ENCODE measurements around the gene SCUBE1.

DNA sequence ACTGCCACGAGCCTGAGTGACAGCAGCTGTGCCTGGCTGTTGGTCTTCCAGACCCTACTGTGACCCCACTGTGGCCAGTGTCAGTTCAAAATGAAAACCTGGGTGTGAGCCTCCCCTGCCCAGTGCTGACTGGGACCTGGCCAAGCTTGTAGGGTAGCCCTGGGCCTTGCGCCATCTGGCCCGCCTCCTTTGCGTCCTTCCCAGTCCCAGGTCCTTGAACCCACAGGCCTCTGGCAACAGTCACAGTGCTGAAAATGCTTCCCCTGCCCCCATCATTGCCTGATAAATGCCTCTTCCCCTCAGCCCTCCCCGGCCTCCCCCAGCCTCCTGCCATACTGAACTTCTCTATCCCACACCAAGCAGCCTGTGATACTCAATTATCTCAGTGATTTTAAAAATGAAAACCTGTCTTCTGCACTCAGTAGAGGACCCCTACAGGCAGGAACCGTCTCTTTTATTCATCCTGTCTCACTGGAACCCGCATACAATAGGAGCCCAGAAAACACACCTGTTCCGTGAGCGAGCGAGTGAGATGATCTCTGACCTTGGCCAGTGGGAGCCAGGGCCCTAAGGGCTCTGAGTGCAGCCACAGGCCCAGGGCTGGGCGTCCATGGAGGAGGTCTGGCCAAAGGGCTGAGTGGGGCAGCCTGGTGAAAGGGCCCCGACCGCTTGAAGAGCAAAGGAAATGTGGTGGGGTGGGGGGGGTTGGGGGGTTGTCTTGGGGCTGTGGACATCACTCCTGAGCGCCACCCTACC, 106.6 kb downstream of the SCUBE1 start:
- TF ChIP-seq TOX (CRISPR knock-in tag; IDR thresholded peaks at IDR 0.05; ENCODE audit: borderline replicate concordance) (no peak), OSR1 (CRISPR knock-in tag; IDR thresholded peaks at IDR 0.05) (no peak), CSDC2 (CRISPR knock-in tag; IDR thresholded peaks at IDR 0.05) (no peak), TCF4 (CRISPR knock-in tag; IDR thresholded peaks at IDR 0.05; ENCODE audit: borderline replicate concordance) (no peak), ZNF8 (CRISPR knock-in tag; IDR thresholded peaks at IDR 0.05) (no peak), PPARA (CRISPR knock-in tag; IDR thresholded peaks at IDR 0.05; ENCODE audit: borderline replicate concordance) (no peak), ZFP3 (CRISPR knock-in tag; IDR thresholded peaks at IDR 0.05) (no peak)
- TF ChIP-seq, protein P1, sequence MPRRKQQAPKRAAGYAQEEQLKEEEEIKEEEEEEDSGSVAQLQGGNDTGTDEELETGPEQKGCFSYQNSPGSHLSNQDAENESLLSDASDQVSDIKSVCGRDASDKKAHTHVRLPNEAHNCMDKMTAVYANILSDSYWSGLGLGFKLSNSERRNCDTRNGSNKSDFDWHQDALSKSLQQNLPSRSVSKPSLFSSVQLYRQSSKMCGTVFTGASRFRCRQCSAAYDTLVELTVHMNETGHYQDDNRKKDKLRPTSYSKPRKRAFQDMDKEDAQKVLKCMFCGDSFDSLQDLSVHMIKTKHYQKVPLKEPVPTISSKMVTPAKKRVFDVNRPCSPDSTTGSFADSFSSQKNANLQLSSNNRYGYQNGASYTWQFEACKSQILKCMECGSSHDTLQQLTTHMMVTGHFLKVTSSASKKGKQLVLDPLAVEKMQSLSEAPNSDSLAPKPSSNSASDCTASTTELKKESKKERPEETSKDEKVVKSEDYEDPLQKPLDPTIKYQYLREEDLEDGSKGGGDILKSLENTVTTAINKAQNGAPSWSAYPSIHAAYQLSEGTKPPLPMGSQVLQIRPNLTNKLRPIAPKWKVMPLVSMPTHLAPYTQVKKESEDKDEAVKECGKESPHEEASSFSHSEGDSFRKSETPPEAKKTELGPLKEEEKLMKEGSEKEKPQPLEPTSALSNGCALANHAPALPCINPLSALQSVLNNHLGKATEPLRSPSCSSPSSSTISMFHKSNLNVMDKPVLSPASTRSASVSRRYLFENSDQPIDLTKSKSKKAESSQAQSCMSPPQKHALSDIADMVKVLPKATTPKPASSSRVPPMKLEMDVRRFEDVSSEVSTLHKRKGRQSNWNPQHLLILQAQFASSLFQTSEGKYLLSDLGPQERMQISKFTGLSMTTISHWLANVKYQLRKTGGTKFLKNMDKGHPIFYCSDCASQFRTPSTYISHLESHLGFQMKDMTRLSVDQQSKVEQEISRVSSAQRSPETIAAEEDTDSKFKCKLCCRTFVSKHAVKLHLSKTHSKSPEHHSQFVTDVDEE (CRISPR knock-in tag; IDR thresholded peaks at IDR 0.05): no peak
- TF ChIP-seq, protein P2, sequence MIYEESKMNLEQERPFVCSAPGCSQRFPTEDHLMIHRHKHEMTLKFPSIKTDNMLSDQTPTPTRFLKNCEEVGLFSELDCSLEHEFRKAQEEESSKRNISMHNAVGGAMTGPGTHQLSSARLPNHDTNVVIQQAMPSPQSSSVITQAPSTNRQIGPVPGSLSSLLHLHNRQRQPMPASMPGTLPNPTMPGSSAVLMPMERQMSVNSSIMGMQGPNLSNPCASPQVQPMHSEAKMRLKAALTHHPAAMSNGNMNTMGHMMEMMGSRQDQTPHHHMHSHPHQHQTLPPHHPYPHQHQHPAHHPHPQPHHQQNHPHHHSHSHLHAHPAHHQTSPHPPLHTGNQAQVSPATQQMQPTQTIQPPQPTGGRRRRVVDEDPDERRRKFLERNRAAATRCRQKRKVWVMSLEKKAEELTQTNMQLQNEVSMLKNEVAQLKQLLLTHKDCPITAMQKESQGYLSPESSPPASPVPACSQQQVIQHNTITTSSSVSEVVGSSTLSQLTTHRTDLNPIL (CRISPR knock-in tag; IDR thresholded peaks at IDR 0.05; ENCODE audit: low read depth): no peak
- TF ChIP-seq, protein P3, sequence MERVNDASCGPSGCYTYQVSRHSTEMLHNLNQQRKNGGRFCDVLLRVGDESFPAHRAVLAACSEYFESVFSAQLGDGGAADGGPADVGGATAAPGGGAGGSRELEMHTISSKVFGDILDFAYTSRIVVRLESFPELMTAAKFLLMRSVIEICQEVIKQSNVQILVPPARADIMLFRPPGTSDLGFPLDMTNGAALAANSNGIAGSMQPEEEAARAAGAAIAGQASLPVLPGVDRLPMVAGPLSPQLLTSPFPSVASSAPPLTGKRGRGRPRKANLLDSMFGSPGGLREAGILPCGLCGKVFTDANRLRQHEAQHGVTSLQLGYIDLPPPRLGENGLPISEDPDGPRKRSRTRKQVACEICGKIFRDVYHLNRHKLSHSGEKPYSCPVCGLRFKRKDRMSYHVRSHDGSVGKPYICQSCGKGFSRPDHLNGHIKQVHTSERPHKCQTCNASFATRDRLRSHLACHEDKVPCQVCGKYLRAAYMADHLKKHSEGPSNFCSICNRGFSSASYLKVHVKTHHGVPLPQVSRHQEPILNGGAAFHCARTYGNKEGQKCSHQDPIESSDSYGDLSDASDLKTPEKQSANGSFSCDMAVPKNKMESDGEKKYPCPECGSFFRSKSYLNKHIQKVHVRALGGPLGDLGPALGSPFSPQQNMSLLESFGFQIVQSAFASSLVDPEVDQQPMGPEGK (CRISPR knock-in tag; IDR thresholded peaks at IDR 0.05; ENCODE audit: borderline replicate concordance): no peak
- TF ChIP-seq, protein P4, sequence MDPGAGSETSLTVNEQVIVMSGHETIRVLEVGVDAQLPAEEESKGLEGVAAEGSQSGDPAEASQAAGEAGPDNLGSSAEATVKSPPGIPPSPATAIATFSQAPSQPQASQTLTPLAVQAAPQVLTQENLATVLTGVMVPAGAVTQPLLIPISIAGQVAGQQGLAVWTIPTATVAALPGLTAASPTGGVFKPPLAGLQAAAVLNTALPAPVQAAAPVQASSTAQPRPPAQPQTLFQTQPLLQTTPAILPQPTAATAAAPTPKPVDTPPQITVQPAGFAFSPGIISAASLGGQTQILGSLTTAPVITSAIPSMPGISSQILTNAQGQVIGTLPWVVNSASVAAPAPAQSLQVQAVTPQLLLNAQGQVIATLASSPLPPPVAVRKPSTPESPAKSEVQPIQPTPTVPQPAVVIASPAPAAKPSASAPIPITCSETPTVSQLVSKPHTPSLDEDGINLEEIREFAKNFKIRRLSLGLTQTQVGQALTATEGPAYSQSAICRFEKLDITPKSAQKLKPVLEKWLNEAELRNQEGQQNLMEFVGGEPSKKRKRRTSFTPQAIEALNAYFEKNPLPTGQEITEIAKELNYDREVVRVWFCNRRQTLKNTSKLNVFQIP (CRISPR knock-in tag; IDR thresholded peaks at IDR 0.05; ENCODE audit: borderline replicate concordance, low read depth): no peak

Measured in SK-N-SH treated with all-trans-retinoic acid at 6 μM for 48 hours (cell line).